Measurements from ENCODE around the gene C6orf141. TPM values are rescaled to one million over a fixed set of nuclear protein-coding genes. Genes with fewer than 3 reads are reported as not detected.

The C6orf141 gene
- total RNA-seq, 1 donor from 2014 or later = 6.5 TPM

DNA sequence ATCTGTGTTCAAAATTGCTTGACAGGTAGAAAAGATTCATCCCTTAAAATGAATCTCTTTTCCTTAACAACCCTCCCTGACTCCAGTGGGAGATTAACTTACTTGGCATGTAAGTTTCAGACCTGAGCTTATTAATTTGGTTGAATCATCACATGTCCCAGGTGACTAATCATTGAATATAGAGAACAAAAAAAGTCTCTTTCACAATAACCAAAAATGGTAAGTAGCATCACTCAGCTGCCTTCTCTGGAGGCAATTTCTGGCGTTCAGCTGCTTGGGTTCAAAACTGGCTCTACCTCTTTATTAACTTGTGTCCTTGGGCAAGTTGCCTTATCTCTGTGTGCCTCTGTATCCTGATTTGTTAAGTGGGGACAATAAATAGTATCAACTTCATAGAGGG, 2.9 kb downstream of the C6orf141 start:
- Mint-ChIP-seq H3K4me1 (peaks cover 27% of the 10 kb centered on the region), H3K27me3 (ENCODE audit: low read depth) (peaks cover 22% of the 10 kb centered on the region), H3K27ac (no peak overlapping the region), H3K9me3 (no peaks in the 10 kb centered on the region), H3K4me3 (no peak overlapping the region), H3K36me3 (peaks cover 3% of the 10 kb centered on the region)
- TF ChIP-seq CTCF (IDR thresholded peaks at IDR 0.05; ENCODE audit: unreplicated experiment) = no peak
- no peak for DNase-seq (ENCODE audit: low spot score in 2 of 2, unreplicated experiment in 2 of 2)

- DNase-seq (ENCODE audit: low spot score in 2 of 2, unreplicated experiment in 2 of 2) = no peak
- H3K4me1 Mint-ChIP-seq = peaks cover 20% of the 10 kb centered on the region
- no peaks in the 10 kb centered on the region for H3K9me3 Mint-ChIP-seq
- H3K4me3 Mint-ChIP-seq = no peak overlapping the region
- TF ChIP-seq CTCF (IDR thresholded peaks at IDR 0.05; ENCODE audit: unreplicated experiment) = no peak
- peaks cover 3% of the 10 kb centered on the region for H3K36me3 Mint-ChIP-seq
- peaks cover 12% of the 10 kb centered on the region for H3K27me3 Mint-ChIP-seq (ENCODE audit: low read depth)
- no peak overlapping the region for H3K27ac Mint-ChIP-seq
Observed at GRCh38 chr6:49555951-49556350, 5.5 kb downstream of the C6orf141 start.

- peaks cover 15% of the 10 kb centered on the region for H3K4me1 Mint-ChIP-seq
- no peak for DNase-seq (ENCODE audit: low spot score in 2 of 2, unreplicated experiment in 2 of 2)
- H3K4me3 Mint-ChIP-seq = no peak overlapping the region
- no peaks in the 10 kb centered on the region for H3K9me3 Mint-ChIP-seq
- H3K27ac Mint-ChIP-seq = no peak overlapping the region
- TF ChIP-seq CTCF (IDR thresholded peaks at IDR 0.05; ENCODE audit: unreplicated experiment) = no peak
- H3K27me3 Mint-ChIP-seq (ENCODE audit: low read depth) = peaks cover 7% of the 10 kb centered on the region
- peaks cover 3% of the 10 kb centered on the region for H3K36me3 Mint-ChIP-seq
Observed at GRCh38 chr6:49556429-49556837, 6.0 kb downstream of the C6orf141 start.

GRCh38 chr6:49557177-49557576, 6.7 kb downstream of the C6orf141 start:
- peaks cover 2% of the 10 kb centered on the region for H3K27me3 Mint-ChIP-seq (ENCODE audit: low read depth)
- peaks cover 10% of the 10 kb centered on the region for H3K4me1 Mint-ChIP-seq
- H3K36me3 Mint-ChIP-seq = peaks cover 3% of the 10 kb centered on the region
- no peak overlapping the region for H3K4me3 Mint-ChIP-seq
- TF ChIP-seq CTCF (IDR thresholded peaks at IDR 0.05; ENCODE audit: unreplicated experiment) = no peak
- no peak overlapping the region for H3K27ac Mint-ChIP-seq
- DNase-seq (ENCODE audit: low spot score in 2 of 2, unreplicated experiment in 2 of 2) = no peak
- H3K9me3 Mint-ChIP-seq = no peaks in the 10 kb centered on the region

DNA sequence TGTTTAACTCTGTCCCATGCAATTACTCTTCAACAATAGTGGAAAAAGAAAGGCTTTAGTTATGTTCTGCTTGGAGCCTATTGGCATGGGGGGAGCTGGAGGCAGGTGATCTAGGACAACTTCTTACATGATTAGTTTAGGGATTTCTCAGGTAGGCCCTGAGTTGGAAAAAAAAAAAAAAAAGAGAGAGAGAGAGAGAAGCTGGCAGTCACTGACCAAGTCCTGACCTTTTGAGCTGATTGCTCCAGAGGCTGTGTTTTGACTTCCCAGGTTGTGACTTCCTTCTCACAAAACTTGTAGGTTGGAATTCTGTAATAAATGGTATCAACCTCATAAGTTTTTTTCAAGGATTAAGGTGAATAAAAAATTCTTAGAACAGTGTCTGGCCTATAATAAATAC, 7.8 kb downstream of the C6orf141 start:
- peaks cover 3% of the 10 kb centered on the region for H3K36me3 Mint-ChIP-seq
- TF ChIP-seq CTCF (IDR thresholded peaks at IDR 0.05; ENCODE audit: unreplicated experiment) = no peak
- H3K9me3 Mint-ChIP-seq = no peaks in the 10 kb centered on the region
- no peaks in the 10 kb centered on the region for H3K27me3 Mint-ChIP-seq (ENCODE audit: low read depth)
- H3K27ac Mint-ChIP-seq = no peak overlapping the region
- peaks cover 7% of the 10 kb centered on the region for H3K4me1 Mint-ChIP-seq
- no peak for DNase-seq (ENCODE audit: low spot score in 2 of 2, unreplicated experiment in 2 of 2)
- H3K4me3 Mint-ChIP-seq = no peak overlapping the region

All from mesothelial cell of epicardium (in vitro differentiated cells).